Articular chondrocyte of knee joint (primary cell): ENCODE results near the gene ZFP64. TPM values are rescaled to one million over a fixed set of nuclear protein-coding genes. Genes with fewer than 3 reads are reported as not detected.

Source experiments
- total RNA-seq: library from RNA; depleted of rRNA; stranded (reverse); fragments of >200 nt; gene quantifications from 2 replicates; pipeline ENCODE4 v1.2.3, GENCODE V29; 2012

ZFP64 gene
- total RNA-seq: 20.2 and 22.9 TPM in 2 replicates

GRCh38 chr20:52191132-52191915 lies at the start of gene ZFP64:
TSS of gene ZFP64 (minus strand) at chr20:52191779. CDS start at chr20:52191636, 143 bp downstream.

